Left ventricle myocardium inferior (tissue), 1 donor: ENCODE results near the gene DNAJB13. TPM values are rescaled to one million over a fixed set of nuclear protein-coding genes. Genes with fewer than 3 reads are reported as not detected.
A peak's percentile ranks its signal among the peaks of the same experiment; 100 is the strongest.

Experiments
- DNase-seq: peaks from one replicate; pipeline ENCODE4 v3.0.0-alpha.2; 2020
- H3K27ac ChIP-seq: fragments of 200-600 bp; replicated peaks from 2 replicates; pipeline ENCODE4 v1.8.0; 2021
- H3K27me3 ChIP-seq: fragments of 200-600 bp; 2 replicates; pipeline ENCODE4 v1.8.0; 2021; ENCODE audit warnings: low read depth
- H3K36me3 ChIP-seq: fragments of 200-600 bp; 2 replicates; pipeline ENCODE4 v1.8.0; 2021
- H3K4me1 ChIP-seq: fragments of 200-600 bp; 2 replicates; pipeline ENCODE4 v1.8.0; 2021
- H3K4me3 ChIP-seq: fragments of 200-600 bp; 2 replicates; pipeline ENCODE4 v1.8.0; 2021; ENCODE audit warnings: mild to moderate bottlenecking, moderate library complexity
- H3K9me3 ChIP-seq: fragments of 200-600 bp; replicated peaks from 2 replicates; pipeline ENCODE4 v1.8.0; 2021
- CTCF ChIP-seq: fragments of 200-600 bp; IDR thresholded peaks from 2 replicates; pipeline ENCODE4 v1.8.0; 2021; ENCODE audit warnings: antibody characterized with exemption, mild to moderate bottlenecking, borderline replicate concordance
- intact Hi-C: fragments of 100-400 bp; cut with micrococcal nuclease; formaldehyde crosslinking; loops from one replicate; pipeline ENCODE4 v1.11.0; 2022
- total RNA-seq: library from RNA; stranded (reverse); fragmentation: NEBNext Ultra II Directional; extraction: Animal tissue kit (Norgen Biotek cat#: 25700); gene quantifications from one replicate; pipeline ENCODE4 v1.2.1, GENCODE V29; 2021
- donor health status: DM: no; HTN: yes; CAD: no; lungs with severe emphysema.

The DNAJB13 gene
- total RNA-seq, 1 donor from 2014 or later, result not detected

- Histone ChIP-seq H3K36me3 (peaks cover 26% of the 10 kb centered on the region), H3K4me1 (peaks cover 26% of the 10 kb centered on the region), H3K9me3 (no peaks in the 10 kb centered on the region), H3K27ac (peak overlapping the region; percentile 36), H3K27me3 (no peaks in the 10 kb centered on the region), H3K4me3 (peak overlapping the region; percentile 81)
- intact Hi-C loops, result no loop called here
- no peak for TF ChIP-seq CTCF
- DNase-seq, result no peak
Measured at GRCh38 chr11:73980001-73980961, 29.5 kb downstream of the DNAJB13 start.

GRCh38 chr11:73981051-73981805 lies 30.4 kb downstream of the DNAJB13 start:
- Histone ChIP-seq H3K27ac (peak overlapping the region; percentile 92), H3K27me3 (no peaks in the 10 kb centered on the region), H3K36me3 (peaks cover 18% of the 10 kb centered on the region), H3K4me3 (peak overlapping the region; percentile 81), H3K9me3 (no peaks in the 10 kb centered on the region), H3K4me1 (peaks cover 26% of the 10 kb centered on the region)
- intact Hi-C loops, result no loop called here
- DNase-seq, result no peak
- TF ChIP-seq CTCF, result no peak

- DNase-seq, result peak; percentile 88
- Histone ChIP-seq H3K4me3 (peak within 1 kb of the TSS; percentile 81), H3K9me3 (no peaks in the 10 kb centered on the region), H3K4me1 (peaks cover 26% of the 10 kb centered on the region), H3K27ac (peak within 1 kb of the TSS; percentile 92), H3K27me3 (no peaks in the 10 kb centered on the region), H3K36me3 (peaks cover 6% of the 10 kb centered on the region)
- intact Hi-C loops, result no loop called here
- TF ChIP-seq CTCF, result no peak
Measured at GRCh38 chr11:73982595-73982989, 31.8 kb downstream of the DNAJB13 start, which contains the start of gene UCP2. UCP2 (minus strand) TSS chr11:73982843; CDS start chr11:73978378, 4,465 bp downstream.

GRCh38 chr11:73982990-73983740 lies 32.3 kb downstream of the DNAJB13 start:
- intact Hi-C loops, result no loop called here
- H3K27ac ChIP-seq, result peak overlapping the region; percentile 92
- DNase-seq, result peak; percentile 93
- H3K4me1 ChIP-seq, result peaks cover 26% of the 10 kb centered on the region
- no peak for TF ChIP-seq CTCF
- H3K27me3 ChIP-seq, result no peaks in the 10 kb centered on the region
- H3K9me3 ChIP-seq, result no peaks in the 10 kb centered on the region
- H3K4me3 ChIP-seq, result peak overlapping the region; percentile 81
- H3K36me3 ChIP-seq, result no peaks in the 10 kb centered on the region
